Endometrial microvascular endothelial cells (primary cell): ENCODE results near the gene FRAT2. TPM values are rescaled to one million over a fixed set of nuclear protein-coding genes. Genes with fewer than 3 reads are reported as not detected.

Experiments used
- in situ Hi-C: cut with HindIII; loops from 2 replicates; pipeline ENCODE4 v1.10.0; 2017; ENCODE audit warnings: low sequenced_read_pairs, low pct_unique_long_range_greater_than_20kb; ENCODE audit errors: inconsistent ontology term
- total RNA-seq: library from RNA; depleted of rRNA; stranded (reverse); fragments of >200 nt; gene quantifications from one replicate; pipeline ENCODE4 v1.2.3, GENCODE V29; 2015; ENCODE audit errors: inconsistent ontology term

The FRAT2 gene, protein sequence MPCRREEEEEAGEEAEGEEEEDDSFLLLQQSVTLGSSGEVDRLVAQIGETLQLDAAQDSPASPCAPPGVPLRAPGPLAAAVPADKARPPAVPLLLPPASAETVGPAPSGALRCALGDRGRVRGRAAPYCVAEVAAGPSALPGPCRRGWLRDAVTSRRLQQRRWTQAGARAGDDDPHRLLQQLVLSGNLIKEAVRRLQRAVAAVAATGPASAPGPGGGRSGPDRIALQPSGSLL
- total RNA-seq: 8.3 TPM

DNA sequence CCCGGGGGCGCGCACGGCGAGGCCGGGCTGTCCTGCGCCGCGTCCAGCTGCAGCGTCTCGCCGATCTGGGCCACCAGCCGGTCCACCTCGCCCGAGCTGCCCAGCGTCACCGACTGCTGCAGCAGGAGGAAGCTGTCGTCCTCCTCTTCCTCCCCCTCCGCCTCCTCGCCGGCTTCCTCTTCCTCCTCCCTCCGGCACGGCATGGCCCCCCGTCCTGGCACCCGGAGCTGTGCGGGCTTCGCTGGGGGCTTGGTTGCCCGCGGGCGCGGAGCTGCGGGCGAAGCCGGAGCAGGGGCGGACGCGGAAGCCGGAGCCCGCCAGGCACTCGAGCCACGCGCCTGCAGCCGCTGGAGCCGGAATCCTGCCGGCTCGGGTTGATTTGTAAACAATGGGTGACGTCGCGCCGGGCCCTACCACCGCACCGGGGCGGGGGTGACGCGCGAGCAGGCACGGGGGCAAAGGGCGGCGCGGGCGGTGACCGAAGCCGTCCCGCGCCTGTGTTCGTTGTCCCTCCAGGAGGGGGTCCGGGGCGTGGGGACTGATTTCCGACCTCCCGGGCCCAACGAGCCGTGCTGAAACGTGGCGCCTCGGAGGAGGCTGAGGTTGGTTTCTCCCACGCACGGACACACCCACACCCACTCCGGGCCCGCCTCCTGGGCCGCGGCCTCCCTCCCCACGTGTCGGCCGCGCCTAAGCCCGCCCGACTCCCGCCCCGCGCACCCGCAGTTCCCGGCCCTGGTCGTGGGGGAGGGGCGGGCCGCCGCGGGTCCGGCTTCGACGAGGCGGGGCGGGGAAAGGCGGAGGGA, at the start of gene FRAT2:
FRAT2 (minus strand) TSS at position 360 of the 806 bp plus-strand sequence; CDS start at position 203, 157 bp downstream.
- in situ Hi-C loops: no loop called here

DNA sequence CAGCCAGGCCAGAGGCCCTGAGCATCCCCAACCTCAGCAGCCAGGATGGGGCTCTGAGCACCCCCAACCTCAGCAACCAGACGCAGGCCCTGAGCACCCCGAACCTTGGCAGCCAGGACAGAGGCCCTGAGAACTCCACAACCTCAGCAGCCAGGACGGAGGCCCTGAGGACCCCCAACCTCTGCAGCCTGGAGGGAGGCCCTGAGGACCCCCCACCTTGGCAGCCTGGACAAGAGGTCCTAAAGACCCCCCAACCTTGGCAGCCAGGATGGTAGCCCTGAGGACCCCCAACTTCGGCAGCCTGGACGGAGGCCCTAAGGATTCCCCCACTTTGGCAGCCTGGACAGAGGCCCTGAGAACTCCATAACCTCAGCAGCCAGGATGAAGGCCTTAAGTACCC, 49.6 kb upstream of the FRAT2 start:
- in situ Hi-C loops: no loop called here

DNA sequence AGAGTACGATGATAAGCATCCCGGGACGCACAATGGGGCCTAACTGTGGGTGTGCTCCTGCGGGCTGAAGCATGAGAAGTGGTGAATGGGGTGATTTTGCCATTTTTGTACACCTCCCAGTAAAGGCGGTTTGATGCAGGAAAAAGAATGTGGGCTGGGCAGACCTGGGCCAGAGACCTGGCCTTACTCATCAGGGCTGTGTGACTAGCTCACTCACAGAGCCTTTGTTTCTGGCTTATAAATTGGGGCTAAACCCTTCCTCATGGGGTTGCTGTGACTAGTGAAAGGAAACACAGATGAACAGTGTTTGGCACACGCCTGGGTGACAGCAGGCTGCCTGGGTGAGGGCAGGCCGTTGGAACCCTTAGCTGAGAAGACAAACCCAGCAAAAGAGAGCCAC, 48.6 kb upstream of the FRAT2 start:
- in situ Hi-C loops: no loop called here

DNA sequence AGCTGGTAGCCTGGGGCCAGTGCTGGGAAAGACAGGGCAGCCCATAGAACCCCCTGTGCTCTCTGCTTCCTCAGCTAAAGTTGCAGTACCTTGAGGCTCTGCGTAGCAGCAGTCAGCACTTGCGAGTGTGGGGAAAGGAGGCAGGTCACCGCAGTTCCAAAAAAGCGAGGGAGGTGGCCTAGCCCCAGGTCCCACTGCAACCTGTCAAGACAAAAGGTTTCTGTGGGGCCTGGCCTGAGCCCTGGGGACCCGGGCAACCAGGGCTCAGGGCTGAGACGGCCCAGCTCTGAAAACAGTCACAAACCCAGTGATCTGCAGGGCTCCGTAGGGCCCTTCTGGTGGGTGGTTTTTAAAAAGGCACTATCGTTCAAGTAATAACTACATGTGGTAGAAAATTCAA, 47.1 kb upstream of the FRAT2 start:
- in situ Hi-C loops: no loop called here

DNA sequence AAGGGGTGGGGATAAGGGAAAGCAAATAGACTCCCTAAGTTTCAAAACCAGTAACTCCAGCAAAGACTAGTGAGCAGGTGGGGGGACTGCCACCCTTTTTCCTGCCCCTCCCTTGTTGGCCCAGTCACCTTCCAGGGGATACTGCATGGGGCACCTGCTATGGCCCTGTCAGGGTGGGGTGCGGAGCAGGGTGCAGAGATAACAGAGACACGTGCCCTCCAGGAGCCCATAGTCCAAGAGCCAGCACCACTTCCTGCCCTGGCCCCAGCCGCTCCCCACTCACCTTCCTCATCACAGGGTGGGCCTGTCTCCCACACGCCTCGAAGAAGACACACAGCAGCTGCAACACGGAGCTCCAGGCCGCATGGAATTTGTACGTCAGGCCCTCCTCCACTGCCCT, 46.0 kb upstream of the FRAT2 start:
- in situ Hi-C loops: no loop called here

DNA sequence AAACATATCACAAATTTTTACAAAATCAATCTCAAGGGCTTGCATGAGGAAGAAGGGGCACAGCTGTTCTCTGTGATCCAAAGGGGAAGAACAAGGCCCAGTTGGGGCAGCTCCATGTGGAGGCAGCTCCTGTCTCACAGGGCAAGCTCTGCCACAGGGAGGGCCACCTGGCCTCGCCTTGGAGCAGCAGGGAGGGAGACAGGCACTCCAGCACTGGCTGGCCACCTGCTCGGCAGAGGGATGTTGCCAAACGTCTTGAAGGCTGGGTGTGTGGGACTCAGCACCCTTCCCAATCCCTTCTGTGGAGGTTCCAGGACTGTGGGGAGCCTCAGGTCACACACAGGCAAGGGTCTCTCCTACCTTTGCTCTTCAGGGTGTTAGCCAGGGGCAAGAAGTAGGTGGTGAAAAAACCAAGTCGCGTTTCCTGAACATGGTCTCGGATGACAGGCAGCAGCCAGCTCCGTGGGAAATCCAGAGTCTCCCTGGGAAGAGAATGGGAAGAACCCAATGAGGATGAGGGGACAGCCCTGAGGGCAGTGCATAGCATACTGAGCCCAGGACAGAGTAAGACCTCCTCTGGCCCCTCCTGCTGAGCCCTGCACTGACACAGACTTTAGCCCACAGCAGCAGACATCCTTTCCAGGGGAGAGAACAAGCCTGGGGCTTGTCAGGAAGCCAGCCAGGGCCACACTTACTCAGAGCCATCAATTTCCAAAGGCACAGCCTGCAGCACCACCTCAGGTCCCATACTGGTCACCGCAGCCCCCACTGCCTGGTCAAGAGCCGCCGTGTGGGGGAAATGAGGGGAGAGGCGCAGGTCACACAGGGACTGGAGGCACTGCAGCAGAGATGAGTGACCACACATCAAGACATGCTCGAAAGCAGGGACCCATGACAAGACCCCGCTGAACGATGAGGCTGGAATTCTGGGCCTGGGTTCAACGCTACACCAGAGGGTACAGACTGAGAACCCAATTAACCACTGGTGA, 44.7 kb upstream of the FRAT2 start:
- in situ Hi-C loops: no loop called here

DNA sequence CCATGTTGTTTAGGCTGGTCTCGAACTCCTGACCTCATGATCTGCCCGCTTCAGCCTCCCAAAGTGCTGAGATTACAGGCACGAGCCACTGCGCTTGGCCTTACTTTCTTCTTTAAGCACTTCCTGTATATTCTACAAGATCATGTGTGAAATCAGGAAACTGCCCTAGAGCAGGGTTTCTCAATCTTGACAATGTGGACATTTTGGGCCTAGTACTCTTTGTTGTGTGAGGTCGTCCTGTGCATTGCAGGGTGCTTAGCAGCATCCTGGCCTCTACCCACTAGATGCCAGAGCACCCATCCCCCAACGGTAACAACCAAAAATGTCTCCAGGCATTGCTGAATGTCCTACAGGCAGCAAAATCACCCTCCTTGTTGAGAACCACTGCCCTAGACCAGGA, 41.9 kb upstream of the FRAT2 start:
- in situ Hi-C loops: no loop called here

DNA sequence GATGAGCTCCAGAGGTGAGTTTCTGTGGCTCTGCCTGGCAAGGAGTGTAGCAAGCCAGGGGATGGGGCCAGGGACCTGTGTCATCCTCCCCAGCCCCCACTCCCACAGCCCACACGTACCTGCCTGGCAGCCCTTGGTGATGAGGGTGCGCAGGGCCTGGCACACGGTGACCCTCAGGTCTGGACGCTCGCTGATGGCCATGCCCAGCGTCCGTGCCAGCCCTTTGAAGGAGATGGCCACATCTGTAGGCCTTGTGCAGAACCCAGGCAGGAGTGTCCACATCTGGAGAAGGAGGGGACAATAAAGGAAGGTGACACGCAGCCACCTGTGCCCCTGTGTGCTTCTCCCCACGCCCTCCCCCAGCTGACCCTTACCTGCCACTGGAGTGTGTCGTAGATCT, 38.9 kb upstream of the FRAT2 start:
- in situ Hi-C loops: no loop called here

DNA sequence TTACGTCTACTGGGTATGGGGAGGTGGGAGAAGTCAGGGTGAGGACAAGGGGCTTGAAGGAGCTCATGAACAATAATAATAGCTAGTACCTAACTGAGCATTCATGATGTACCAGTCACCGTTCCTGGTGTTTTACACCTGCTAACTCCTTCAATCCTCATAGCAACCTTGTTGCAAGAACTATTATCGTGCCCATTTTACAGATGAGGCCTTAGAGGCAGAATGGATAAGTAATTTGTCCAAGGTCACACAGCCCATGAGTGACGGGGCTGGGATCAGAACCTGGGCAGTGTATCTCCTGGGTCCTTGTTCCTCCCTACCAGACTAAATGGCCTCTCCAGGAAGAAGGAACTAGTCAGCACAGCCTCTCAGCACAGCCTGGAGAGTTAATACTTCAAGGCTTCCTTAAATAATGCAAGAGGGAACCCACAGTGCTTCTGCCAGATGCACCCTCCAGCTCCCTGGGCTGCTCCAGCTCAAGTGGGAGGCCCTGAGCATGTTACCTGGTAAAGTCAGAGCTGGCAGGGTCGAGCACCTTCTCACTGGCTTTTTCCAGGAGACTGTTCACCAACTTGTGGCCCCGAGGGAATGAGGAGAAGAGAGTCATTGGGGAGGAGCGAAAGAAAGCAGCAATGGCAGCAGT, 37.8 kb upstream of the FRAT2 start:
- in situ Hi-C loops: no loop called here

DNA sequence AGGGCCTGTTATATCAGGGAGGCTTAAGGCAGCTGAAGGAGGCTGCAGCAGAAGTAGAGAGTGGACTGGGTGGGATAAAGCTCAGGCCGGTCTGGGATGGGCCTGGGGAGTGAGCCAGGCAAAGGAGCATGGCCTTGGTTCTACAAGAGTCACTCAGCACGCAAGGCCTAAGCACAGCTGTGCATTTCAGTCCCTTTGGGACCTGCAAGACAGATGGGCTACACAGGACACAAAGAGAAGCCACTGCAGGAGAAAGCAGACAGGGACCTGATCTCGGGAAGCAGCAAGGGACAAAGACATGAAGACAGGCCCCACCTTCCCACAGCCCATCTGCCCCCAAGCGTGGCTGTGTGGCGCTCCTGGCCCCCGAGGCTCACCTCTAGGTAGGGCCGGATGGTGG, 37.2 kb upstream of the FRAT2 start:
- in situ Hi-C loops: no loop called here

DNA sequence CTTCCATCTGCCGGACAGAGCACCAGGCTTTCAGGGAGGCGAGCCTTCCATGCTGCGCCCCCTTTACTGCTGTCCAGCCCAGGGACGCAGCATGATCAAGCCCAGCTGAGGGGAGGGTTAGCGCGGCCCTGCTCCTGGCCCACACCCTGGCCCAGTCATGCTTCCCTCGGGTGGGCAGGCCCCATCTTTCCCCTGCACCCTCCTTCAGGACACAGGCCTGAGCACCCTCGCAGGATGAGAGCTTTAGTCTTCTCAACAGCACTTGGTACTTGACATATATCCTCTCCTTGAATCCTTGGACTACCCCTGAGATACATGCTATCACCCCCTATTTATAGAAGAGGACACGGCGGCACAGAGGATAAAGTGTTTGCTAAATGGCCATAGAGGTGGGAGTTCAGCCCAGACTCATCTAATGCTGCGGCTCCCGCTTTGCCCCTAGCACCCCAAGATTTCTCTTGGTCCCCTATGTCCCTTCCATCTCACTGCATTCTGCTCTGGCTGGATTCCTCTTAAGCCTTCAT, 32.7 kb upstream of the FRAT2 start:
- in situ Hi-C loops: no loop called here

DNA sequence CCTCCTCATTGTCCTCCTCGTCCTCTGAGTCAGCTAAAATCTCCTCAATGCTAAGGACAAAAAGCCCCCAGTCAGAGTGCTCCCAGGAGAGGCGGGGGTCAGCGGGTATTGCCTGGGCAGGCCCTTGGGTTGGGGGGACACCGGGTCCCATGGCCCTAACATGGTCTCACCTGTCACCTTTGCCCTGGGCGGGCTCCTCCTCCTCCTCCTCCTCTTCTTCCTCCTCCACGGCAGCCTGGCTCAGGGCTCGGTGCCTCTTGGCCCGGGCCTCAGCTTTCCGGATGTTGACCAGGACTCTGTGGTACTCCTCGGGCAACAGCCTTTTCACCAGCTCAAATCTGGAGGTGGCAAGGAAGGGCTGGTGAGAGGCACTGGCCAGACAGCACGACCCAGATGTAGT, 32.0 kb upstream of the FRAT2 start:
- in situ Hi-C loops: no loop called here

DNA sequence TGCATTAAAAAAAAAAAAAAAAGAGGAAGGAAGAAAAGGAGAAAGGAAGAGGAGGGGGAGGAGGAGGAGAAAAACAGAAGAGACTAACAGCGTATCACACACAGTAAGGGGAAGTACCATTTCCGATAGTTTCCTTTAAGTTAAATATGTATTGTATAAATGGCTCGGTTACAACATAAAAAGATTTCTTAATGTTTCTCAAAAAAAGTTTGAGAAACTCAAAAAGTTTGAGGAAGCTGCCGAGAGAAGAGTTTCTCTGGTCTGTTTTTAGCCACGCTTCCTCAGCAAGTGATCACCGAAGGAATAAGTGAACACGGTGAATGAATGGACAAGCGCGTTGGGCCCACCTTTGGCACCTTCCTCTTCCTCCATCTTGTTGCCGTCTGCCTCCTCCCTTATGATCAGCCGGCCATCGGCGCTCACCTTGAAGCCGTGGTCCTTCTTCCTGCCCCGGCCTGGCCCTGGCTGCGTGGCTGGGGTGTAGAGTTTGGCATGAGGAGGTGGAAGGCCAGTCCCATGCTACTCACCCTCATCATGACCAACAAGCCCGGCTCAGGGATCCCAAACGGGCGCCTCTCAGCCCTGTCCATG, 31.3 kb upstream of the FRAT2 start:
- in situ Hi-C loops: no loop called here

DNA sequence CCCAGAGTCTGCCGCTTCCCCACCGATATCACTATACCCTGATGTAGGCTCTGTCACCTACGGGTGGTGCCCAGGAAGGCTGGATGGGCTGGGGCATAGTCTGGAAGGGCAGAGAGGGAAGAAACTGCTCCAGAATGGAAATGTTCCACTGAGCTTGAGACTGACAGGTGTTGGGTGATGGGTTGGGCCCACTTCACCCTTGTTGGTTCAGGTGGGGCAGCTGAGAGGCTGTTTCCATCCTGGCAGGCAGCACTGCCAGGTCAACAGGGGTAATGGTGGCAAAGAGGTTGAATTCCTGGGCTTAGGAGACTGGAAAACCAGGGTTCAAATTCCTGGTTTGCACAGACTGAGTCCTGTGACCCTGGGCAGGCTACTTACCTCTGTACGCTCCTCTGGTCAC, 28.5 kb upstream of the FRAT2 start:
- in situ Hi-C loops: no loop called here

DNA sequence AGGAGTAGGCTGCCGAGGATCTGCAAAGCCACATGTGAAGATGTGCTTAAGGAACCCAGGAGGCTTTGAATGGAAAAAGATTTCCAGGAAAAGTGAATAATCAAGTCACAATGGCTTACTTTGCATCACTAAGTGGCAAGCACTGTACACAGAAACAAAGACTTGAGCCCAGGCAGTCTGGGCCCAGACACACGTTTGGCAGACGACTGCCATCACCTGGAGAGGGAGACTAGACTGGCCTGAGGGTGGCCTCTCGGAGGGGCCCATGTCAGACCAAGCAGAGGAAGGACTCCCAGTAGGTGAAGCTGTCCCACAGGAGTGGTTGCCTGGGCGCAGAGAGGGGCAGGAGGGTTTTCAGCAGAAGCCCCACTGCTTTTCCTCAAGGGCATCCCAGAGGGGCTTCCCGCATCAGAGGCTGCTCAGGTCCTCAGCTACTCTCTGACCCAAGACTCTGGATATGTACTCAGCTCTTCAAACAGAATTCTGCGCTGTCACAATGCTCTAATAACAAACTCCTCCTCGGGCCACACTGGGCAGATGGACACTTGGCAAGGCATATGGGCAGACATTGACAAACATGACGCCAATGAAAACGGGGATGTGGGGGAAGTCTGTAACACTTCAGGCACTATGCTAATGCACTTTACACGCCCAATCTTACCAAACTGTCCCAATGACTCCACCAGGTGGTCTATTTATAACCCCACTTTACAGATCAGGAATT, 27.9 kb upstream of the FRAT2 start:
- in situ Hi-C loops: no loop called here

DNA sequence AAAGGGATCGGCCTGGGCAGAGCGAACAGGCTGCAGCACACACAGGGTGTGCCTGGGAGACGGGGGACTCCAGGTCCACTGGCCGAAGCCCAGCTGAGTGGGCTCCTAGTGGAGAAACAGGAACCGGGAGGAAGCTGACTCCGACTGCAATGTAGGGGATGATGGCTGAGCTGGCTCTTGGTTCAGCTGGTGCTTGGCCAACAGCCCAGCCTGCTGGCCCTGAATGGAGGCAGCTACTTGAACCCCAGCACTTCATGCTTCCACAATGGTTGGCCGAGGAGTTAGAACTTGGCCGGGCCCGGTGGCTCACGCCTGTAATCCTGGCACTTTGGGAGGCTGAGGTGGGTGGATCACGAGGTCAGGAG, 27.0 kb upstream of the FRAT2 start:
- in situ Hi-C loops: no loop called here

DNA sequence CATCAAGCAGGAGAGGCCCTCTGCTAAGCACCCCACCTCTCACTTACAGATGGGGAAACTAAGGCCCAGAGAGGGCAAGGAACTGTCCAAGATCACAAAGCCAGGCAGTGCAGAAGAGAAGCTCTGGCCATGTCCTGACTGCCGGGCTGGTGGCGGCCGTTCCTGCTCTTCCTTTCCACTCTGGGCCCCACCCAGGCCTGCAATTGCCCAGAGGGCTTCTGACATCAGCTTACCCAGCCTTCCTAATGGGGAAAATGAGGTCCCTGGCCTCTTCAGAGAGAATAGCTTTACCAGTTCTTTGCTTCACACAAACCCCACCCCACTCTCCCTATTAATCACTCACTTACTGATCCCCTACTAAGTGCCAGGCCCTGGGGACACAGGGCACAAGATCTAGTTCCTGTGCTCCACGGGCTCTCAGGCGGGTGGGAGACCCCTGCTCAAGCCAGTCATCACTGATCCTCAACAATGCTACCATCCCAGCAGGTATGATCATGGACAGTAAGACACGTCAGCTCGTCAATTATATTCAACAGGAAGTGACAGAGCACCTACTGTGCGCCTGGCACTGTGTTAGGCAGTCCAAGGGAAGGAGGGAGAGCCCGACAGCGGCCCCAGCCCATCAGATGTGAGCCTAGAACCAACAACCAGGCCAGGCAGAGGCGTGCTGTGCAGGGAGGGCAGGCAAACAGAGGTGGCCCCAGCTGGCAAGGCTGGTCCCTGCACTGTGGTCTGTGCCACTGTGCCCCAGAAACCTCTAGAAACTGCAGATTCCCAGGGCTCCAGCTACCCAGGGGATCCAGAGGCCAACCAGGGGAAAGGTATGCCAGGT, 26.4 kb upstream of the FRAT2 start:
- in situ Hi-C loops: no loop called here
